Small intestine (tissue), 7 donors: Measurements from ENCODE around the gene TRAPPC2L. TPM values are rescaled to one million over a fixed set of nuclear protein-coding genes. Genes with fewer than 3 reads are reported as not detected.

Experiments
- DNase-seq, 2 donors: peaks; one replicate each; pipeline versions ENCODE4 v3.0.0 to v3.0.0-alpha.2; 2013
- FAIRE-seq: peaks from 2 replicates; lab custom pipeline; 2012; peaks lifted over from hg19 to GRCh38; lab: Jason Lieb, UNC
- H3K27ac ChIP-seq, 3 donors: one replicate each; pipeline ENCODE4 v1.5.1; 2013; ENCODE audit warnings: low read length in 2 of 3, mild to moderate bottlenecking in 2 of 3, control low read depth in 1 of 3, inconsistent platforms in 1 of 3, low read depth in 1 of 3, moderate library complexity in 1 of 3
- H3K27me3 ChIP-seq, 3 donors: one replicate each; pipeline ENCODE4 v1.6.1; 2013; ENCODE audit warnings: low read length in 3 of 3, inconsistent platforms in 1 of 3; ENCODE audit not compliant: control insufficient read depth in 3 of 3, insufficient read depth in 3 of 3
- H3K36me3 ChIP-seq, 3 donors: one replicate each; pipeline ENCODE4 v1.6.1; 2013; ENCODE audit warnings: low read length in 3 of 3, inconsistent platforms in 1 of 3, low read depth in 1 of 3, mild to moderate bottlenecking in 1 of 3, moderate library complexity in 1 of 3; ENCODE audit not compliant: control insufficient read depth in 3 of 3, insufficient read depth in 2 of 3
- H3K4me1 ChIP-seq, 3 donors: one replicate each; pipeline ENCODE4 v1.6.1; 2013; ENCODE audit warnings: low read length in 2 of 3, inconsistent platforms in 1 of 3, low read depth in 1 of 3, mild to moderate bottlenecking in 1 of 3, moderate library complexity in 1 of 3; ENCODE audit not compliant: control insufficient read depth in 3 of 3, insufficient read depth in 2 of 3
- H3K4me3 ChIP-seq, 3 donors: one replicate each; pipeline ENCODE4 v1.5.1; 2013; ENCODE audit warnings: low read length in 3 of 3, control low read depth in 1 of 3, inconsistent platforms in 1 of 3, low read depth in 1 of 3, mild to moderate bottlenecking in 1 of 3, moderate library complexity in 1 of 3
- H3K9me3 ChIP-seq, 2 donors: one replicate each; pipeline ENCODE4 v1.6.1; 2013; ENCODE audit warnings: low read depth in 1 of 2, low read length in 1 of 2; ENCODE audit not compliant: control insufficient read depth in 2 of 2, insufficient read depth in 1 of 2
- WGBS, 3 donors: extraction: QIAGEN DNeasy Blood & Tissue Kit; methylation state at CpG; one replicate each; pipeline ENCODE4 v1.1.7; 2013; 5-methylcytosine and 5-hydroxymethylcytosine counted together
- polyA plus RNA-seq, 4 donors: library from polyadenylated mRNA; stranded (reverse) in 3 of 4; unstranded in 1 of 4; fragments of 200-250 nt in 3 of 4; fragments of 120-200 nt in 1 of 4; gene quantifications; one replicate each; pipeline versions ENCODE4 v1.2.1 to v1.2.3, GENCODE V29; 2013
- donor health status: healthy with polysubstance abuse.
- donor health status: control.
- donor health status: control.
- donor health status: Bipolar disorder and iron deficiency.
- donor health status: healthy.

TRAPPC2L gene
- polyA plus RNA-seq, 4 donors = 46.6 to 104 (median 72.7) TPM

DNA sequence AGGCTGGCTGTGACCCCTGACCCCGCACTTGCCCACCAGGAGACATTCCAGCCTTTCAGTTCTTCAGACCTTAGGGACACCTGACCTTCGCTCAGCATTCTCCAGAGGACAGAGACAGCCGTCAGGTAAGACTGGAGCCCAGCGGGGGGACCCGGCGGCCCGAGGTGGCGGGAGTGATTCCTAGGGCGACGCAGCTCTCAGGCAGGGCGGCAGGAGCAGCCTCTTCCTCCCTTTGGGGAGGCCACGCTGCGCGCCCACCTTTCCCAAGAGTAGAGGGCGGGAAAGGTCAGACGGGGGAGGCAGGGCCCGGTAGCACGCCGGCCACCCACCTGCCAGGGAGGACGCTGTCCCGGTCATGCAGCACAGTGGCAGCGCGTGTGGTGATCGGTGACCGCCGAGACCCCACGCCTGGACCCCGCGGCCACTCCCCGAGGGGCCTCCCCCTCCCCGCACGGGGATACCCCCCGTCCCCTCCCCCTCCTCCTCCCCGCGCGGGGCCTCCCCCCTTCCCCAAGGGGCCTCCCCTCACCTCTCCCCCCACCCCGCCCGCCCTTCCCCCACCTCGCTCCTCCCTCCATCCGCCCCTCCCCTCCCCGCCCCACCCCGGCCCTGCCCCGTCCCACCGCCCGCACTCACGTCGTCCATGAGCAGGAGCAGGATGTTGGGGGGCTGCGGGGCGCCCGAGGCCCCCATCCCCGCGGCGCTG lies 652 bp upstream of the TRAPPC2L start:
- peaks cover 0 to 10% (median 5%) of the 10 kb centered on the region in 3 donors for H3K4me1 ChIP-seq
- 4 to 12% (median 7%) methylated on average over 33 to 48 of the region's 53 CpGs for WGBS, 3 donors
- peaks cover 0 to 52% (median 6%) of the 10 kb centered on the region in 3 donors for H3K36me3 ChIP-seq
- peak; percentile 18 to 37 for DNase-seq
- no peaks in the 10 kb centered on the region for H3K27me3 ChIP-seq
- FAIRE-seq = no peak
- H3K27ac ChIP-seq = peak overlapping the region in 1 of 3 donors; percentile 84
- H3K9me3 ChIP-seq = peaks cover 0 to 4% of the 10 kb centered on the region in 2 donors
- peak overlapping the region; percentile 56 to 94 (median 80) for H3K4me3 ChIP-seq

DNA sequence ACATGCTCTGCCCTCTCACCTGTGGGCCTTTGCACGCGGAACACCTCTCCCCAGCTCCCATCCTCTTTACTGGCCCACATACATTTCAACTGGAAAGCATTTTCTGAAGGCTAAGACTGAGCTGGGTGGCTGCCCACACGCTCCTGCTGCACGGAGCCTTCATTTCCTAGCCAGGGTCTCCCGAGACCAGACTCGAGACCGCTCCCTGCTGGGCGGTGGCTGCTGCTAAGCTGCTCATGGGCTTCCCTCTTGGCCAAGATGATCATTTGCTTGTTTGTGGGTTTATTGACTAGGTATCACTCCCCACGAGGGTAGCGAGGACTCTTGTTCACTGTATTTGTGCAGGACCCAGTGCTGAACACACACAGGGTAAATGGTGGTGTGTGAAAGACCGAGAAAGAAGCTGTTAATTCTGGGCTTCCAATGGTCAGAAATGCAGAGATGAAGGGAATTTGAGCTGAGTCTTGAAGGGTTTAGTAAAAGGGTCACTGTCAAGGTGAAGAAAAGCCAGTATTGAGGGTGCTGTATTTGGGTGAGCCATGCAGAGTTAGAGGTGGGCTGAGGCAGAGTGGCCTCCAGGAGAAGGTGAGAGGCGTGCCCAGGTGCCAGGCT lies 907 bp downstream of the TRAPPC2L start:
- no peak for FAIRE-seq
- 11 to 14% (median 12%) methylated on average over 12 of the region's 12 CpGs for WGBS, 3 donors

DNA sequence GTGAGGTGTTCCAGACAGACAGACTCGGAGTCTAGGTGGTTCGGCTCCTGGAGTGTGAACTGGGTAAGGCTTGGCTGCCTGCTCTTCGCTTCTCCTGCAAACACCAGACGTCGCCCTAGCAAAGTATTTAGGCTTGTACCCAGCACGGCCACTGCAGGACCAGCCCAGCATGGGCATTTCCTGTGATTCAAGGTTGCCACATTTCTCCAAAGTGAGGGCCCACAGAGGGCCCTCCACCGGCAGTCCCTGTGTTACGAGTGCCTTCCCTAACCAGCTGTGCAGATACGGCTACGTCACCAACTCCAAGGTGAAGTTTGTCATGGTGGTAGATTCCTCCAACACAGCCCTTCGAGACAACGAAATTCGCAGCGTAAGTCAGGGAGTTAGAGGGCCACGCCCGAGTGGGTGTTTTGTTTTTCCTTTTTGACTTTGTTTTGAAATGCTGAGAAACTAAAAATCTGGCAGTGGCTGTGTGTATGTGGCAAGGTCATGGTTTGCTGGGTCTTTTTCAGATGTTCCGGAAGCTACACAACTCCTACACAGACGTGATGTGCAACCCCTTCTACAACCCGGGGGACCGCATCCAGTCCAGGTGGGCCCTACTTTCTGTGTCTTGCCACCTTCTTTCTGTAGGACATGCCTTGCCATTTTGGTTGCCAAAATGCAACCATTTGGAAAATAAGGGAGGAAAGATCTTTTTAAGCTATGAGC lies 2.6 kb downstream of the TRAPPC2L start:
- peaks cover 0 to 10% (median 5%) of the 10 kb centered on the region in 3 donors for H3K4me1 ChIP-seq
- no peaks in the 10 kb centered on the region for H3K27me3 ChIP-seq
- DNase-seq (no peak), FAIRE-seq (no peak)
- no peaks in the 10 kb centered on the region for H3K9me3 ChIP-seq
- WGBS, 3 donors = 89 to 96% (median 91%) methylated on average over 20 of the region's 20 CpGs
- H3K4me3 ChIP-seq = no peak overlapping the region
- H3K36me3 ChIP-seq = peaks cover 4 to 57% (median 10%) of the 10 kb centered on the region in 3 donors
- H3K27ac ChIP-seq = no peak overlapping the region

More for the DNA sequence above, 907 bp downstream of the TRAPPC2L start:
- peaks cover 0 to 10% (median 5%) of the 10 kb centered on the region in 3 donors for H3K4me1 ChIP-seq
- H3K27me3 ChIP-seq = no peaks in the 10 kb centered on the region
- H3K27ac ChIP-seq = peak overlapping the region; percentile 35 to 87 (median 61)
- H3K4me3 ChIP-seq = peak overlapping the region; percentile 71 to 94 (median 94)
- H3K9me3 ChIP-seq = no peaks in the 10 kb centered on the region
- peaks cover 4 to 62% (median 10%) of the 10 kb centered on the region in 3 donors for H3K36me3 ChIP-seq
- DNase-seq = peak; percentile 81 to 86

DNA sequence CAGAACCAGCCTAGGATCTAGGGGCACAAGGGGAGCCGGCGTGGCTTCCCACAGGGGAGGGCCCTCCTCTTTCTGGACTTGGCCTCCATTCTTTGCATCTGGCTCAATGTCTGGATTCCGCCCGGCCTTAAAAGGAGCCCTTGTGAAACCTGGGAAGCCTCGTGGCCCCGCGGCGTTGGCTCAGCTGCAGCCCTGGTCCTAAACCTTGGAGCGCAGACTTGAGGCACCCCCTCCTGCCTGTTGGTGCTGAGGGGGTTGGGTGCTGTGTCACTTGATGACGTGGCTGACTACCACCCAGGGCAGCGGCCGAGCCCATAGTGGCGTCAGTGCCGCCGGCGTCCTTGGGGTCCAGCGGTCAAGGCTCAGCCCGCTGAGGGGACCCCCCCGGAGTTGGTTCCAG lies 4.4 kb downstream of the TRAPPC2L start:
- H3K4me1 ChIP-seq = peaks cover 0 to 3% (median 1%) of the 10 kb centered on the region in 3 donors
- H3K4me3 ChIP-seq = no peak overlapping the region
- peaks cover 4 to 49% (median 10%) of the 10 kb centered on the region in 3 donors for H3K36me3 ChIP-seq
- H3K27me3 ChIP-seq = no peaks in the 10 kb centered on the region
- WGBS, 3 donors = 94 to 96% (median 95%) methylated on average over 19 of the region's 19 CpGs
- H3K9me3 ChIP-seq = no peaks in the 10 kb centered on the region
- no peak overlapping the region for H3K27ac ChIP-seq
- no peak for FAIRE-seq
- DNase-seq = no peak

DNA sequence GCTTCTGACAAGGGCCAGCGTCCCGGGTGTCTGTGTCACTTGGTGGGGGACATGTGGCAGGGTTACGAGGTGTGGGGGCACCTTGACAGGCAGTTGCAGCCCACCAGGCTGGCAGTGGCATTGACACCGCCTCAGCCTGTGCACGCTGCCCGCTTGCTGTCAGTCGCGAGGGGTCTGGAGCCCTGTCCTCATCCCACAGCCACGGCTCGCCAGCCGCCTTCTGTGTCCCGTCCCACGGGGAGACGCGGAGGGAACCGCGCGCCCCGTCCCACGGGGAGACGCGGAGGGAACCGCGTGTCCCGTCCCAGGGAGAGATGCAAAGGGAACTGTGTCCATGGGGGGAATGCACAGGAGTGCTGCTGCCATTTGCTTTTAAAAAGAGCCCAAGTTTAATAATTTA lies 6.0 kb downstream of the TRAPPC2L start:
- H3K27me3 ChIP-seq = peaks cover 0 to 4% (median 1%) of the 10 kb centered on the region in 3 donors
- H3K4me1 ChIP-seq = peaks cover 0 to 1% (median 1%) of the 10 kb centered on the region in 3 donors
- H3K4me3 ChIP-seq = no peak overlapping the region
- FAIRE-seq (no peak), DNase-seq (no peak)
- H3K36me3 ChIP-seq = peaks cover 4 to 49% (median 10%) of the 10 kb centered on the region in 3 donors
- no peak overlapping the region for H3K27ac ChIP-seq
- no peaks in the 10 kb centered on the region for H3K9me3 ChIP-seq
- WGBS, 3 donors = 92 to 93% (median 92%) methylated on average over 25 of the region's 25 CpGs

DNA sequence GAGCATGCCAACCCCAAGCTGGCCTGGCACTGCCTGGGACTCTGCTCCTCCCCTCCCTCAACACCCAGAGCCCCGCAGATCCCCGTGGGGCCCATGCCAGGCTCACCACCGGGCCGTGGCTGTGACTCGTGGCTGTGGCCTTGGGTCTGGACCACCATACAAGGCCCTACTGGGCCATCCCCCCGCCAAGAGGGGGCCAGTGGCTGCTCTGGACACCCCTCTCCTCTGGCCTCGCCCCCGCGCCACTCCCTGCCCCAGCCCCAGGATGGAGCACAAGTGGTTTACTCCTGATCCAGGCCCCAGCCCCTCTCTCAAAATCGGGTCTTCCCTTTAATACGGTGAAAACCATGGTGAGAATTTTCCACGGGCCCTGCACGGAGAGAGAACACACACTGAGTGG lies 6.5 kb downstream of the TRAPPC2L start:
- H3K9me3 ChIP-seq = no peaks in the 10 kb centered on the region
- WGBS, 3 donors = 79 to 83% (median 80%) methylated on average over 12 to 13 of the region's 13 CpGs
- FAIRE-seq (no peak), DNase-seq (no peak)
- H3K27me3 ChIP-seq = peaks cover 0 to 4% (median 4%) of the 10 kb centered on the region in 3 donors
- no peaks in the 10 kb centered on the region for H3K4me1 ChIP-seq
- no peak overlapping the region for H3K4me3 ChIP-seq
- peaks cover 4 to 45% (median 10%) of the 10 kb centered on the region in 3 donors for H3K36me3 ChIP-seq
- H3K27ac ChIP-seq = no peak overlapping the region

DNA sequence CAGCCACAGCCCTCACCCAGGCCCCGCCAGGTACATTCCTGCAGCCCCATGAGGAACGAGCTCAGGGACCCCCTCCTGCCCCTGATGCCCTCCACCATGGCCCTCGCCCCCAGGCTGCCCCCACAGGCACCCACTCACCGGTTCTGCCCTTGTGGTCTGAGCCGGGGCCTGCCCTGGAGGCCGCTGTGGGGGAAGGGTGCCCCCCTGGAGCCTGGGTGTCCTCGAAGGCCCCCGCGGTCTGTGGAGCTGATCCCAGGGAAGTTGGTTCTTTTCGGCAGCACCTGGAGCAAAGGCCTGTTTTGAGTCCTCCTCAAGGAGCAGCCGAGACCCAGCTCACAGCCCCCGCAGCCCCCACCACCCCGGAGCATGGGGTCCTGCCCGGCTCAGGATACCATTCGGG lies 7.2 kb downstream of the TRAPPC2L start:
- Histone ChIP-seq H3K4me3 (no peak overlapping the region), H3K36me3 (peaks cover 4 to 42% (median 10%) of the 10 kb centered on the region in 3 donors), H3K27me3 (peaks cover 2 to 4% (median 4%) of the 10 kb centered on the region in 3 donors), H3K9me3 (no peaks in the 10 kb centered on the region), H3K27ac (no peak overlapping the region), H3K4me1 (no peaks in the 10 kb centered on the region)
- 76 to 83% (median 77%) methylated on average over 13 to 15 of the region's 15 CpGs for WGBS, 3 donors
- no peak for DNase-seq
- FAIRE-seq = no peak

DNA sequence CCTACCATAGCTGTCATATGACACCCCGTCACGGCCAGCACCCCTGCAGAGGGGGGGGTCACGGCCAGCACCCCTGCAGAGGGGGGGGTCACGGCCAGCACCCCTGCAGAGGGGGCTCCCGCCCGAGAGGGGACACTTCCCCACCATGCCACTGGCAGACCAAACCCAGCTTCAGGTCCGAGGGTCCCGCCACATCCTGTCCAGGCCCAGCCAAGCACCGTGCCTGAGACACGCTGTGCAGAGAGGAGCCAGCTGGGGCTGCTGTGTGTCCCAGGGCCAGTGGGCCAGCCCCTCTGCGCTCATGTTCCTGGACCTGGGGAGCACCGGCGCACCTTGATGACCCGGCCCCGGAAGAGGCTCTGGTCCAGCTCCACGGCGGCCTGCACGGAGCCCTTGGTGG lies 7.6 kb downstream of the TRAPPC2L start:
- Histone ChIP-seq H3K4me3 (no peak overlapping the region), H3K4me1 (no peaks in the 10 kb centered on the region), H3K36me3 (peaks cover 4 to 37% (median 10%) of the 10 kb centered on the region in 3 donors), H3K27me3 (peaks cover 4% of the 10 kb centered on the region in 3 donors), H3K9me3 (no peaks in the 10 kb centered on the region), H3K27ac (no peak overlapping the region)
- no peak for FAIRE-seq
- DNase-seq = no peak
- WGBS, 3 donors = 75 to 84% (median 76%) methylated on average over 18 of the region's 18 CpGs
